Transverse colon (tissue), 4 donors: ENCODE data around the gene CPT1A. TPM values are rescaled to one million over a fixed set of nuclear protein-coding genes. Genes with fewer than 3 reads are reported as not detected.
A peak's percentile ranks its signal among the peaks of the same experiment; 100 is the strongest.

Source experiments
- DNase-seq: peaks from one replicate; pipeline ENCODE4 v3.0.0-alpha.2; 2019
- H3K27ac ChIP-seq, 4 donors: fragments of 200-600 bp; sonication (generic); 2 replicates each; pipeline ENCODE4 v1.5.1; 2016 to 2018; ENCODE audit warnings: inconsistent platforms in 4 of 4
- H3K27me3 ChIP-seq: fragments of 200-600 bp; sonication (generic); 2 replicates; pipeline ENCODE4 v1.5.1; 2017; ENCODE audit warnings: inconsistent platforms
- H3K36me3 ChIP-seq, 4 donors: fragments of 200-600 bp; sonication (generic); 2 replicates each; pipeline ENCODE4 v1.5.1; 2017 to 2019; ENCODE audit warnings: inconsistent platforms in 4 of 4
- H3K4me1 ChIP-seq, 4 donors: fragments of 200-600 bp; sonication (generic); 2 replicates each; pipeline ENCODE4 v1.5.1; 2017 to 2020; ENCODE audit warnings: inconsistent platforms in 4 of 4
- H3K4me3 ChIP-seq, 4 donors: fragments of 200-600 bp; sonication (generic); 1 replicate in 1 of 4; 2 replicates in 3 of 4; pipeline versions ENCODE4 v1.5.1 to v1.6.1; 2017 to 2019; ENCODE audit warnings: inconsistent platforms in 4 of 4
- H3K9me3 ChIP-seq, 2 donors: fragments of 200-600 bp; sonication (generic); 2 replicates each; pipeline ENCODE4 v1.5.1; 2017 to 2019; ENCODE audit warnings: inconsistent platforms in 2 of 2
- EP300 ChIP-seq: sonication (generic); formaldehyde crosslinking; IDR thresholded peaks from one replicate; pipeline ENCODE4 v1.6.1; 2017; ENCODE audit warnings: antibody characterized with exemption, low read depth
- POLR2A ChIP-seq: fragments of 450-650 bp; IDR thresholded peaks from one replicate; pipeline ENCODE4 v1.6.1; 2016; ENCODE audit warnings: antibody characterized with exemption, mild to moderate bottlenecking, moderate library complexity
- POLR2AphosphoS5 ChIP-seq, 3 donors: sonication (generic); formaldehyde crosslinking; IDR thresholded peaks; one replicate each; pipeline ENCODE4 v1.6.1; 2016; ENCODE audit warnings: antibody characterized with exemption in 3 of 3
- WGBS, 2 donors: methylation state at CpG; one replicate each; pipeline ENCODE4 v1.1.5; 2018; ENCODE audit warnings: low coverage in 1 of 2; 5-methylcytosine and 5-hydroxymethylcytosine counted together
- in situ Hi-C, 4 donors: fragments of 200-750 bp; cut with MboI; loops; one replicate each; pipeline versions ENCODE4 v1.15.0 to v1.15.1; 2017; ENCODE audit warnings: low sequenced_read_pairs in 3 of 4, low pct_ligation_motif_present in 1 of 4, low pct_unique_long_range_greater_than_20kb in 1 of 4
- intact Hi-C: fragments of 100-400 bp; cut with DNase I; formaldehyde crosslinking; loops from one replicate; pipeline ENCODE4 v1.15.1; 2023; ENCODE audit warnings: low total_unique reads
- total RNA-seq, 4 donors: library from RNA; depleted of rRNA; stranded (reverse); fragments of >200 nt; gene quantifications; one replicate each; pipeline ENCODE4 v1.1.0, GENCODE V29; 2016
- TF ChIP-seq, protein P1 (sequence below), 5 experiments: fragments of 200-600 bp in 3 of 5; fragments of 450-650 bp in 2 of 5; sonication (generic) in 3 of 5; IDR thresholded peaks; 1 replicate in 2 of 5; 2 replicates in 3 of 5; pipeline ENCODE4 v1.5.1; 2016 to 2017; ENCODE audit warnings: antibody characterized with exemption in 5 of 5, inconsistent platforms in 3 of 5, mild to moderate bottlenecking in 2 of 5, moderate library complexity in 1 of 5

CPT1A gene
- total RNA-seq, 4 donors from 2014 or later = 98.9 to 263 (median 177) TPM

- TF ChIP-seq POLR2AphosphoS5 (IDR thresholded peaks at IDR 0.05) (peak in 1 of 3 donors; percentile 82), POLR2A (peak; percentile 12)
- TF ChIP-seq, protein P1, sequence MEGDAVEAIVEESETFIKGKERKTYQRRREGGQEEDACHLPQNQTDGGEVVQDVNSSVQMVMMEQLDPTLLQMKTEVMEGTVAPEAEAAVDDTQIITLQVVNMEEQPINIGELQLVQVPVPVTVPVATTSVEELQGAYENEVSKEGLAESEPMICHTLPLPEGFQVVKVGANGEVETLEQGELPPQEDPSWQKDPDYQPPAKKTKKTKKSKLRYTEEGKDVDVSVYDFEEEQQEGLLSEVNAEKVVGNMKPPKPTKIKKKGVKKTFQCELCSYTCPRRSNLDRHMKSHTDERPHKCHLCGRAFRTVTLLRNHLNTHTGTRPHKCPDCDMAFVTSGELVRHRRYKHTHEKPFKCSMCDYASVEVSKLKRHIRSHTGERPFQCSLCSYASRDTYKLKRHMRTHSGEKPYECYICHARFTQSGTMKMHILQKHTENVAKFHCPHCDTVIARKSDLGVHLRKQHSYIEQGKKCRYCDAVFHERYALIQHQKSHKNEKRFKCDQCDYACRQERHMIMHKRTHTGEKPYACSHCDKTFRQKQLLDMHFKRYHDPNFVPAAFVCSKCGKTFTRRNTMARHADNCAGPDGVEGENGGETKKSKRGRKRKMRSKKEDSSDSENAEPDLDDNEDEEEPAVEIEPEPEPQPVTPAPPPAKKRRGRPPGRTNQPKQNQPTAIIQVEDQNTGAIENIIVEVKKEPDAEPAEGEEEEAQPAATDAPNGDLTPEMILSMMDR (IDR thresholded peaks at IDR 0.05) = no peak
- Histone ChIP-seq H3K36me3 (no peaks in the 10 kb centered on the region), H3K4me3 (no peak overlapping the region), H3K27me3 (no peaks in the 10 kb centered on the region), H3K27ac (peak overlapping the region; percentile 89 to 99 (median 99)), H3K9me3 (no peaks in the 10 kb centered on the region), H3K4me1 (peaks cover 88 to 100% (median 94%) of the 10 kb centered on the region in 4 donors)
- in situ Hi-C loops = no loop called here
- peak; percentile 53 for DNase-seq
- intact Hi-C loops = no loop called here
- WGBS, 2 donors = 20 to 41% methylated on average over 1 to 8 of the region's 8 CpGs
Observed at GRCh38 chr11:68832476-68833181, 9.1 kb downstream of the CPT1A start.

DNA sequence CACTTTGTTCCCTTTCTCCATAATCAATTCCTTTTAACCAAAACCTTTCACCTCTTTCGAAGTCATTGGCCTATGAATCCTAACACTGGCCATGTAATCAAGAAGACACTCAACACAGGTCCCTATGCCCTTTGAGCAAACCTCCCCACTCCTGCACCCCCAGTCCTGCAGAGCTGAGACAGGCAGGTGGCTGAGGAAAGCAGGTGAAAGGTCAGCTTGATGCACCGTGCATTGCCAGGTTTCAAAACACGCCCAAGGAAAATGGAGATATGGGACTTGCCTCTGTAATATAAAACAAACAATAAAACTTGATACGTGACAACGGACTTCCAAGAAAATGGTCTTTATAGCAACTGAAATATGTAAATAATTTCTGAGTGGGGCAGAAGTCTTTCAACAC is 10.6 kb downstream of the CPT1A start:
- TF ChIP-seq POLR2AphosphoS5 (IDR thresholded peaks at IDR 0.05) (peak in 2 of 3 donors; percentile 41 to 66), EP300 (peak; percentile 58), POLR2A (no peak)
- DNase-seq = peak; percentile 87
- no peaks in the 10 kb centered on the region for H3K9me3 ChIP-seq
- H3K4me3 ChIP-seq = no peak overlapping the region
- 45 to 49% methylated on average over 3 to 5 of the region's 5 CpGs for WGBS, 2 donors
- no peaks in the 10 kb centered on the region for H3K36me3 ChIP-seq
- H3K27ac ChIP-seq = peak overlapping the region; percentile 89 to 99 (median 99)
- in situ Hi-C loops (no loop called here), intact Hi-C loops (no loop called here)
- peaks cover 79 to 96% (median 92%) of the 10 kb centered on the region in 4 donors for H3K4me1 ChIP-seq
- H3K27me3 ChIP-seq = no peaks in the 10 kb centered on the region

DNA sequence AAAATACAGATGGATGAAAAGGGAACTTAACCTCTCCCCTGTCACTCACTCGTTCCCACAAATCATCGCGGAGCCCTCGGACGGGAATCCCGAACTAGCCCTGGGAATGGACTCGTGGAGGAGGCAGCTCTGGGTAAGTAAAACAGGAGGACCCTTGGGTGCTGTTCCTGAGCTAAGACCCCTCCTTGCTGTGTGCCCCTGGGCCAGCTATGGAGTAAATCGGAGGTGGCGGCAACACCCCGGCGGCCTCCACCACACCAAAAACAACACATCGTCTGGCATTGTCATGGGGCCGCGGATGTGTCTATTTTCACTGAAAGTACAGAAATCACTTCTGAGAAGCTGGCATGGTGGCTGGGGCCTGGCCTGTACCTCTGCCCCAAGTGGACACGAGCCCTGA is 12.1 kb downstream of the CPT1A start:
- in situ Hi-C loops (no loop called here), intact Hi-C loops (no loop called here)
- Histone ChIP-seq H3K4me3 (no peak overlapping the region), H3K27me3 (no peaks in the 10 kb centered on the region), H3K36me3 (no peaks in the 10 kb centered on the region), H3K4me1 (peaks cover 74 to 91% (median 89%) of the 10 kb centered on the region in 4 donors), H3K9me3 (no peaks in the 10 kb centered on the region), H3K27ac (peak overlapping the region; percentile 89 to 99 (median 99))
- WGBS, 2 donors = 89% methylated on average over 7 to 15 of the region's 15 CpGs
- TF ChIP-seq, protein P1 (IDR thresholded peaks at IDR 0.05) = no peak
- no peak for TF ChIP-seq POLR2AphosphoS5 (IDR thresholded peaks at IDR 0.05)
- no peak for TF ChIP-seq POLR2A
- no peak for TF ChIP-seq EP300
- no peak for DNase-seq

GRCh38 chr11:68828957-68829356 is 12.8 kb downstream of the CPT1A start:
- no peak overlapping the region for H3K4me3 ChIP-seq
- DNase-seq = no peak
- in situ Hi-C loops = no loop called here
- H3K36me3 ChIP-seq = no peaks in the 10 kb centered on the region
- H3K27ac ChIP-seq = peak overlapping the region in 3 of 4 donors; percentile 41 to 99 (median 99)
- no peaks in the 10 kb centered on the region for H3K27me3 ChIP-seq
- WGBS, 2 donors = 65% methylated on average over 12 of the region's 12 CpGs; no CpG with 5 or more reads in 1 of the 2 donors
- H3K4me1 ChIP-seq = peaks cover 69 to 91% (median 83%) of the 10 kb centered on the region in 4 donors
- no peak for TF ChIP-seq EP300
- TF ChIP-seq, protein P1 (IDR thresholded peaks at IDR 0.05) = no peak
- TF ChIP-seq POLR2A = no peak
- TF ChIP-seq POLR2AphosphoS5 (IDR thresholded peaks at IDR 0.05) = no peak
- H3K9me3 ChIP-seq = no peaks in the 10 kb centered on the region
- intact Hi-C loops = no loop called here
